HG03135 (cell line): ENCODE measurements around the gene UBAC2.
"Not testable (repeated sequence)": the region's sequence is repeated elsewhere in the genome, so short reads cannot be mapped to it uniquely, and the experiment has no call there.

ENCODE experiments used
- ATAC-seq: cut with Tn5 transposase; IDR thresholded peaks from one replicate; pipeline ENCODE4 v1.9.1; 2021; ENCODE audit warnings: mild to moderate bottlenecking, moderate library complexity; ENCODE audit not compliant: unreplicated experiment

The UBAC2 gene

GRCh38 chr13:99386911-99387788 is 186.5 kb downstream of the UBAC2 start:
- ATAC-seq: peak; percentile 66

- no peak for ATAC-seq
These were observed 187.8 kb downstream of the UBAC2 start for GRCh38 chr13:99388334-99388923.

- not testable (repeated sequence) for ATAC-seq
These were observed 188.4 kb downstream of the UBAC2 start for GRCh38 chr13:99389094-99389493.

GRCh38 chr13:99389520-99390304 is 189.1 kb downstream of the UBAC2 start:
- ATAC-seq: no peak

GRCh38 chr13:99390601-99391000 is 189.9 kb downstream of the UBAC2 start:
- no peak for ATAC-seq

- no peak for ATAC-seq
These were observed 191.3 kb downstream of the UBAC2 start for GRCh38 chr13:99391781-99392469.

- no peak for ATAC-seq
These were observed 191.9 kb downstream of the UBAC2 start for GRCh38 chr13:99392470-99393135.

GRCh38 chr13:99393391-99393790 is 192.7 kb downstream of the UBAC2 start:
- ATAC-seq: not testable (repeated sequence)

- no peak for ATAC-seq
These were observed 193.4 kb downstream of the UBAC2 start for GRCh38 chr13:99393791-99394735.

- no peak for ATAC-seq
These were observed 194.8 kb downstream of the UBAC2 start for GRCh38 chr13:99395436-99395835.

- ATAC-seq: no peak
These were observed 195.8 kb downstream of the UBAC2 start for GRCh38 chr13:99396446-99396845.

GRCh38 chr13:99398071-99398470 is 197.4 kb downstream of the UBAC2 start:
- no peak for ATAC-seq

GRCh38 chr13:99398916-99399622 is 198.4 kb downstream of the UBAC2 start:
- no peak for ATAC-seq

- no peak for ATAC-seq
These were observed 198.9 kb downstream of the UBAC2 start for GRCh38 chr13:99399623-99399974.

- ATAC-seq: no peak
These were observed 202.9 kb downstream of the UBAC2 start for GRCh38 chr13:99403458-99403971.

GRCh38 chr13:99404005-99404755 is 203.5 kb downstream of the UBAC2 start:
- ATAC-seq: no peak

- no peak for ATAC-seq
These were observed 205.3 kb downstream of the UBAC2 start for GRCh38 chr13:99405966-99406365.

- no peak for ATAC-seq
These were observed 206.1 kb downstream of the UBAC2 start for GRCh38 chr13:99406799-99407201.
